GM12891 (cell line): ENCODE results near the gene CNN2.
"Not testable (repeated sequence)": the region's sequence is repeated elsewhere in the genome, so short reads cannot be mapped to it uniquely, and the experiment has no call there.

Source experiments
- DNase-seq: peaks from one replicate; pipeline ENCODE4 v3.0.0; 2011; ENCODE audit warnings: low spot score; ENCODE audit not compliant: insufficient read length
- FAIRE-seq: peaks from 2 replicates; lab custom pipeline; 2011; peaks lifted over from hg19 to GRCh38; lab: Jason Lieb, UNC
- PAX5 ChIP-seq: IDR thresholded peaks from 2 replicates; pipeline ENCODE4 v1.6.1; 2011; ENCODE audit warnings: low read length, moderate library complexity, mild to moderate bottlenecking; ENCODE audit not compliant: insufficient read depth, severe bottlenecking
- POLR2A ChIP-seq: IDR thresholded peaks from 2 replicates; pipeline ENCODE4 v1.6.1; 2011; ENCODE audit warnings: low read depth, low read length, control low read depth
- POLR2AphosphoS5 ChIP-seq: IDR thresholded peaks from 2 replicates; pipeline ENCODE4 v1.6.1; 2011; ENCODE audit warnings: low read depth, low read length, control low read depth
- POU2F2 ChIP-seq: IDR thresholded peaks from 2 replicates; pipeline ENCODE4 v1.6.1; 2011; ENCODE audit warnings: low read depth, mild to moderate bottlenecking, control low read depth, low read length, moderate library complexity
- SPI1 ChIP-seq: IDR thresholded peaks from 2 replicates; pipeline ENCODE4 v1.6.1; 2011; ENCODE audit warnings: low read depth, low read length, control low read depth
- TAF1 ChIP-seq: IDR thresholded peaks from 2 replicates; pipeline ENCODE4 v1.6.1; 2011; ENCODE audit warnings: low read depth, low read length, control low read depth

The CNN2 gene

GRCh38 chr19:1017115-1017905, 9.1 kb upstream of the CNN2 start:
- FAIRE-seq (no peak), DNase-seq (no peak)
- no peak for TF ChIP-seq SPI1
- 0 out of 2 replicates have a peak, but pooled peaks have one; percentile 36 for TF ChIP-seq POLR2AphosphoS5

DNA sequence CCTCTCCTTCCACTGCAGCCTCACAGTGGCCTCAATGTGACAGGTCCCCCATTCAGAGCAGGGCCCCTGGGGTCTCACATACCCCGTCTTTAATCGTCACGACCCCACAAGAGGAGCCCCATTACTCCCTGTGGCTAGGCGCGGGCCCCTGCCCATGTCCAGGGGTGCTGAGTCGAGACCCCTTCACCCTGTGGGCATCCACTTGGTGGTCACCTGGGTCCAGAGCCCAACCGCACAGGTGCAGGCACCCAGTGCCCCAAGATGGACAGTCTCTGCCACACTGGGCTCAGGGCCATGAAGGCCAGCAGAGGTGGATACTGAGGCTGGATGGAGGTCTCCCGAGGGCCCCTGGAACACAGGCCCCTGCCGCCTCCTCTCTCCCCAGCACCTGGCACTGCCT, 8.5 kb upstream of the CNN2 start:
- DNase-seq (no peak), FAIRE-seq (no peak)

DNA sequence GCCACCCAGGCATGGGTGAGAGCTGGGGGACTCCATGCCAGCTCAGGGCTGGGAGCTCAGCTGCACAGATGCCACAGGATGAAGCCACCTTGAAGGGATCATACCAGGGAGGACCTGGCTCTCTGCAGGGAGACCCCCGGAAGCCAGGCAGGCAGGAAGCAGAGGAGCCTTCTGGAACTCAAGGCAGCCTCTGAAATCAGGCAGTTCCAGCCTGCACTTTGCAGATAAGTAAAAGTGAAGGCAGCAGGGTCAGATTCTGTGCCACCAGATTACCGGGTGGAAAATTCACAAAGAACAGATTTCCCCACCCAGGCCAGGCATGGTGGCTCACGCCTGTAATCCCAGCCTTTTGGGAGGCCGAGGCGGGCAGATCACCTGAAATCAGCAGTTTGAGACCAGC, 8.0 kb upstream of the CNN2 start:
- no peak for FAIRE-seq
- no peak for DNase-seq
- TF ChIP-seq TAF1 = no peak
- TF ChIP-seq SPI1 = no peak
- TF ChIP-seq POLR2A = no peak
- TF ChIP-seq POU2F2 = no peak
- no peak for TF ChIP-seq PAX5
- TF ChIP-seq POLR2AphosphoS5 = no peak

More for the DNA sequence above, 8.5 kb upstream of the CNN2 start:
- TF ChIP-seq PAX5 (no peak), POLR2A (no peak), TAF1 (no peak), SPI1 (no peak), POLR2AphosphoS5 (no peak), POU2F2 (no peak)

DNA sequence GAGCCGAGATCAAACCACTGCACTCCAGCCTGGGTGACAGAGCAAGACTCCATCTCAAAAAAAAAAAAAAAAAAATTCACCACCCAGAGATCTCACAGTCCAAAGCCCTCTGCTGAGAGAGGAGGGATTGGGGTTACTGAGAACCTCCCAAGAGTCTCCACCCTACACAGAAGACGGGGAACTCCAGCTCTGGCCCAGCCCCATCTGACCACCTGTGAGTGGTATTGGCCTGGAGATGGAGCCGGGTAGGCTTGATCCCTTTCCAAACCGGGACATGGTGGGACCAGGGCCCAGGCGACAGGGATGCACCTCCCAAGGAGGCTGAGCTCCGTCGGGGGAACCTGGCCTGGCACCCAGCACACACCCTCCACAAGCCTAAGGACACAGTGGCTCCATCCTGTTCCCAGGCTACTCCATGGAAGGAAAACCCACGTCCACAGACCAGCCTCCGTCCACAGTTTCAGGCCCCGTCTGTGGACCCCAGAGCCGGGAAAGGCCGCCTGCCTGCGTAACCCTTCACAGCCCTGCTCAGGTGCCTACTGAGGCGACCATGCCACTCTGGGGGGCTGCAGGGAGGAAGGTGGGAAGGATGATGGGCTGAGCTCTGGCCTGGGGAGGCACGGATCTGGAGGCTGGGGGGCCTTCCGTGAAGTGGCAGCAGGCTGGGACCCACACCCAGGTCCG, 7.3 kb upstream of the CNN2 start:
- TF ChIP-seq POU2F2 (no peak), PAX5 (no peak), POLR2A (no peak), POLR2AphosphoS5 (no peak), TAF1 (no peak), SPI1 (no peak)
- DNase-seq (no peak), FAIRE-seq (no peak)

DNA sequence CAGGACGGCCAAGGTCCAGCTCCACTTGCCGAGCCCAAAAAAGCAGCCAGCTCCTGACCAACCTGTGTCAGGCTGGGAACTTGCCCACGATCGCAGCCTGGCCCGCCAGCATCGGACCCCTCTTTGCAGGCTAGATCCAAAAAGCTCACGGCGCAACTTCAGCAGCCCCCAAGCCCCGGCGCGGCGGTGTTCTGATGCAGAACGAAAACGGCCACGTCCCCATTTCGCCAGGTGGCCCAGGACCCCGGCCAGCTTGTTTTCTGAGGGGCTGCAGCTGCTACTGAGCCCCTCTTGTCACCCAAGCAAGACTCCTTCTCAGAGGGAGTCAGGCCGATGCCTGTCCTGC, 6.8 kb upstream of the CNN2 start:
- FAIRE-seq (no peak), DNase-seq (no peak)
- no peak for TF ChIP-seq PAX5
- TF ChIP-seq POLR2AphosphoS5 = no peak
- no peak for TF ChIP-seq POU2F2
- no peak for TF ChIP-seq SPI1
- no peak for TF ChIP-seq TAF1
- TF ChIP-seq POLR2A = no peak

- TF ChIP-seq PAX5 = no peak
- no peak; the same call in 1 of the 2 replicates for TF ChIP-seq POLR2AphosphoS5
- no peak for TF ChIP-seq TAF1
- TF ChIP-seq POLR2A = no peak
- TF ChIP-seq SPI1 = no peak
- TF ChIP-seq POU2F2 = no peak
- DNase-seq (no peak), FAIRE-seq (peak; percentile 50)
These were observed 6.2 kb upstream of the CNN2 start for GRCh38 chr19:1019980-1020867.

- peak; percentile 99 for FAIRE-seq
- DNase-seq = peak; percentile 99
- TF ChIP-seq POU2F2 (peak; percentile 99), TAF1 (peak; percentile 96), POLR2A (no peak), POLR2AphosphoS5 (no peak), PAX5 (no peak), SPI1 (no peak)
These were observed 5.5 kb upstream of the CNN2 start, which contains the start of gene TMEM259 for GRCh38 chr19:1020868-1021425. Gene TMEM259, minus strand, starts transcription at chr19:1021123. Its CDS starts 127 bp downstream, at chr19:1020996.

DNA sequence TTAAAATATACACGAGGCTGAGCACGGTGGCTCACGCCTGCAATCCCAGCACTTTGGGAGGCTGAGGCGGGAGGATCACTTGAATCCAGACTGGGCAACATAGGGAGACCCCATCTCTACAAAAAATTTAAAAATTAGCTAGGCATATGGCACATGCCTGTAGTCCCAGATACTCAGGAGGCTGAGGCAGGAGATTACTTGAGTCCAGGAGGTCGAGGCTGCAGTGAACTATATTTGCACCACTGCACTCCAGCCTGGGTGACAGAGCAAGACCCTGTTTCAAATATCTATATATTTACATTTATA, 2.6 kb upstream of the CNN2 start:
- FAIRE-seq, DNase-seq: not testable (repeated sequence)

GRCh38 chr19:1025080-1025479, 1.3 kb upstream of the CNN2 start:
- not testable (repeated sequence) for FAIRE-seq, DNase-seq

DNA sequence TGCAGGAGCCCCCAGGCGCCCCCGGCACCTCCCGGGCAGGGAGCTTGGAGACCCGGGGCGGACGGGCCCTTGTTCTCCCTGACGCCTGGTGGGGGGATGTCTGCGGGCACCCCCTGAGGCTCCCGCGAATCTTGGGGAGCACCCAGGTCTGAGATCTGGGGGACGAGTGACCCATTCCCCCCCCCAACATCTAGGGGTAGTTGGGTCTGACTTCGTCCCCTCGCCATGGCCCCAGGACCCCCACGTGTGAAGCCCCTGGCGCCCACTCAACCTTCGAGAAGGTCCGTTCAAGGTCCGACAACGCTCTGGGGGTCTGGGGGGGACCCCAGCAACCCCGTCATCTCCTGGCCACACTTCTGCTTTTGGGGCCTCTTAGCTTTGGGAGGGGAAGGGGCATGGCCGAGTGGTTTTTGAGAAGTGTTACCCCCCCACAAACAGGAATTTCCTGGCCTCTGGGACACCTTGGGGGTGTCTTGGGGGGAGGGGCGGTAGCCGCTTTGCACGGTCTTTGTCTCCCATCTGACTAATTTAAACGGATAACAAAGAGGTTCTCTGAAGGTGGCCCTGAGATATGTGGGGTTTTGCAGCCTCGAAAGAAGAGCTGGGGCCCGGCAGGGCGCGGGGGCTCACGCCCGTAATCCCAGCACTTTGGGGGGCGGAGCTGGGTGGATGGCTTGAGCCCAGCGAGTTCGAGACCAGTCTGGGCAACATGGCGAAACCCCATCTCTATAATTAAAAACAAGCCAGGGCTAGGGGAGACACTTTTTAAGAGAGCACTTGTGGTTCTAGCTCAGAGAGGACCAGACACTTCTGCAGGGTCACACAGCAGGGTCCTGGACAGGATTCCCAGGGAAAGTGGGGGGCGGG, 608 bp downstream of the CNN2 start:
- no peak for DNase-seq
- FAIRE-seq = peak; percentile 80
- TF ChIP-seq PAX5 (no peak), SPI1 (peak; percentile 68)
